ENCODE results near the gene CSK. TPM values are rescaled to one million over a fixed set of nuclear protein-coding genes. Genes with fewer than 3 reads are reported as not detected.

Gene CSK
- polyA plus RNA-seq, 4 donors, result 34.6 to 52.8 (median 43.5) TPM

GRCh38 chr15:74769463-74770025 lies 12.3 kb upstream of the CSK start:
- DNase-seq (ENCODE audit: low read depth in 4 of 4, low spot score in 3 of 4), result no peak

- DNase-seq (ENCODE audit: low read depth in 4 of 4, low spot score in 3 of 4), result no peak
These were observed 11.5 kb upstream of the CSK start for GRCh38 chr15:74770211-74770903.

DNA sequence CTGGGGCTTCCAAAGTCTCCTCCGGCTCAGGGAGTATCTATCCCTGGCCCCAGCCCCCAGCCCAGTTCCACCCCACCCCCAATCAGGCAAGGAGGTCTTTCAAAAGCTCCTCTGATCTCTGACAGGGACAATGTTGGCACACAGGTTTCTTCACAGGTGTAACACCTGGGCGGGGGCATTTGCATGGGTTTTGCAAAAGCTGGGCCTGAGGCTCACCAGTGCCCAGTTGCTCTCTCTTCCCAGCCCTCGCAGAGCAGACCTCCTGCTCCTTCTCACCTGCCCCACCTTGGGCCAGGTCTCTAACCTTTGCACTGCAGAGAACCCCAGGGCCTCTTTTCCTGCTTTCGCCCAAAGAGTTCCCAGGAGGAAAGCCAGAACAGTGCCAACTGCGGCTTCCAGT lies 8.6 kb upstream of the CSK start:
- DNase-seq (ENCODE audit: low read depth in 4 of 4, low spot score in 3 of 4), result no peak

DNA sequence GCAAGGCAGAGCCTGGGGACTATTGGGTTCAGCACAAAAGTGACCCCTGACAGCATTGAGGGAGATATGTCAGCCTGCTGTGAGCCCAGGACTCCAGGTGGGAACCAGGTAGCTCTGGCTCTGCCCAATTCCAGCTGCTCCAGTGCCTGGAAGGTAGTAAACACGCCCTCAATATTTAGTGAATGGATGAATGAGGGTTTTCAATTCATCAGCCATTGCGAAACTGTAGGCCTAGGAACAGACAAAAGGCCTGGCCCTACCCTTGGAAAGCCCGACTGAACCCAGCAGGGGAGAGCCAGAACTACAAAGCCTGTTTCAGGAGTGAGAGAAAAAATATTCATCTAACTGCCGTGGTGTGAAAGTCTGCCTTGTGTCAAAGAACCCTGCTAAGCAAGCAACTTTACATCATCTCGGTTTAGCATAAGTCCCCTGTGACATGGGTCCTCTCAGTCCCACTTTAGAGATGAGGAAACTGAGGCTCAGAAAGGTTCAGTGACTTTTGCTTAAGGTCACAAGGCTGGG lies 8.1 kb upstream of the CSK start:
- no peak for DNase-seq (ENCODE audit: low read depth in 4 of 4, low spot score in 3 of 4)

- DNase-seq (ENCODE audit: low read depth in 4 of 4, low spot score in 3 of 4), result no peak
These were observed 6.7 kb upstream of the CSK start for GRCh38 chr15:74775132-74775562.

DNA sequence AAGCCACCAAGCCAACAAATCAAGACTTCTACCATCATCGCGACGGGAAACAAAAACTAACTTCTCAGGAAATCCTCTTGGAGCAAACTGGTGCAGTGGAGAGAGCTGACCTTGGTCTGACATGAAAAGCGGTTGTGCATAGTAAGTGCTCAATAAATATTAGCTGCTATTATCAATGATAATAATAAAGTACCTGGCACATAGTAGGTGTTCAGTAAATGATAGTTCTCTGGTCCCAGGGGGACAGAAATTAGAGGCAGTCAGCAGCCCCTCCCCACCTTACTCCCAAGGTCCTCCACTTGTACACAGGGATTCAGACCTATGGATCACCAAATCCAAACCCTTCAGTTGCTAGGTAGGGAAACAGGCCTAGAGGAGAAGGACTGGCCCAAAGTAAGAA lies 6.0 kb upstream of the CSK start:
- no peak for DNase-seq (ENCODE audit: low read depth in 4 of 4, low spot score in 3 of 4)

DNA sequence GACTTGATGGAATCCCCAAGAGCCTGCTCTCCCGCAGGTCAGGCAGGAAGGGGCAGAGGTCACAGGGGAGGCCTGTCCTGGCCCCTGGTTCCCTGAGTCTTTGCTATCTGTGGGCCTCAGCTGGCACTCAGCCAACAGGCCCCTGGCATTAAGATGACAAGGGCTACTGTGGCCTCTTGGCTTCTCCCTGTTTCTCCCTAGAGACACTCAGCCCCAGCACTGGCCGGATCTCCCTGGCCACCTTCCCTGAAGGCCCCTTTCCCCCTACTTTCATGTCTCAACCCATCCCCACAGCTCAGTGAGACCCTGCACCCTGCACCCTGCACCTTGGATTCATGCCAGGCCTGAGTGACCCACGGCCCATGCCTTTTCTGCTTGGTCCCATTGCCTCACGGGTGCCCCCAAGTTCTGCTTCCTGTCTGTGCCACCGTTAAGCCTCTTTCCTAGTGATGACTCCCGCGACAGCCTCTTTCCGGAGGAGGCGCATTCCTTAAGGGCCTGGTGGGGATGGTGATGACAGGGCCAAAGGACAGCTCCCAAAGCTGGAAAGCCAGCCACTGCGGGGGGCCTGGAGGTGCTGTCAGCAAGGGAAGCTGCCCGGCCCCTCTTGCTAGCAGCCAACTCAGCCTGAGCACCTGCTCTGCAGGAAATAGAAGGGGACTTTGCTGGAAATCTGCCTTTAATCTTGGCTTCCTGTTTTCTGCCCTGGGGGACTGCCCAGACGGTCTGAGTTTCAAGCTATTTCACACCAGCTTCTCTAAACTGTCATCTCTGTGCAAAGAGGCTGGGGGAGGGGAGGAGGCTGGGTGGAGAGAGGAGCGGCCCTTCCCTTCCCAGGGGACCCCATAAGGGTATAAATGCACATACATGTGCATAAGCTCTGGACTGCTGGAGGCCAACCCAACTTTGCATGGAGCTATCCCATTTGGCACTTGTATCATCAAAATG lies 4.8 kb upstream of the CSK start:
- no peak for DNase-seq (ENCODE audit: low read depth in 4 of 4, low spot score in 3 of 4)

GRCh38 chr15:74777769-74778598 lies 3.9 kb upstream of the CSK start:
- DNase-seq (ENCODE audit: low read depth in 4 of 4, low spot score in 3 of 4), result no peak

DNA sequence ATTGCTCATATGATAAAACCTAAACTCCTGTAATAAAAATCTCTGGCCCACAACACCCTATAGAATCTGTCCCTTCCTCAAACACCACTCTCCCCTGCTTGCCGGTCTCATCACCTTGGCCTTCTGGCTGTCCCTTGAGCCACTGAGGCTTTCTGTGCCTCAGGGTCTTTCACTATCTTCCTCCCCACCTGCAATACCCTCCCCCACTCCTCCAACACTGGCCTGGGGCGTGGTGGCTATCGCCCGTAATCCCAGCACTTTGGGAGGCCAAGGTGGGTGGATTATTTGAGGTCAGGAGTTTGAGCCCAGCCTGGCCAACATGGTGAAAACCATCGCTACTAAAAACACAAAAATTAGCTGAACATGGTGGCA lies 3.3 kb upstream of the CSK start:
- DNase-seq (ENCODE audit: low read depth in 4 of 4, low spot score in 3 of 4), result no peak

- no peak for DNase-seq (ENCODE audit: low read depth in 4 of 4, low spot score in 3 of 4)
These were observed 2.7 kb upstream of the CSK start for GRCh38 chr15:74779162-74779648.

- no peak for DNase-seq (ENCODE audit: low read depth in 4 of 4, low spot score in 3 of 4)
These were observed 1.1 kb upstream of the CSK start for GRCh38 chr15:74780523-74781430.

GRCh38 chr15:74782259-74783071 lies 585 bp downstream of the CSK start:
- no peak for DNase-seq (ENCODE audit: low read depth in 4 of 4, low spot score in 3 of 4)

GRCh38 chr15:74783072-74783807 lies 1.4 kb downstream of the CSK start:
- no peak for DNase-seq (ENCODE audit: low read depth in 4 of 4, low spot score in 3 of 4)

DNA sequence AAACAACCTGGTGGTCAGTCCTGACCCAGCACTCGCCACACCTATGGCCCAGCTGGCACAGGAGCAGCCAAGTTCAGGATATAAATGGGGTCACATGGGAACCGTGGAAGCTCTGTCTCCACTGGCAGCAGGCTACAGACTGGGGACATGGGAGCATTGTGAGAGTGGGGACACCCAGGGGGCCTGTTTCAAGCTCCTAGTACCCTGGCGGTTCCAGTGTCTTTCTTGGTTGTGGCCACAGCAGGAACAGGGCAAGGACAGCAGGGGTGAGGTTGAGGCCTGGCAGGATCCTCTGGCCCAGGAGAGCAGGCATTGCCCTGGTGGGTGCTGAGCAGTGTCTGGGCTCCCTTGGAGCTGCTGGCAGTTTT lies 1.9 kb downstream of the CSK start:
- DNase-seq (ENCODE audit: low read depth in 4 of 4, low spot score in 3 of 4), result no peak

DNA sequence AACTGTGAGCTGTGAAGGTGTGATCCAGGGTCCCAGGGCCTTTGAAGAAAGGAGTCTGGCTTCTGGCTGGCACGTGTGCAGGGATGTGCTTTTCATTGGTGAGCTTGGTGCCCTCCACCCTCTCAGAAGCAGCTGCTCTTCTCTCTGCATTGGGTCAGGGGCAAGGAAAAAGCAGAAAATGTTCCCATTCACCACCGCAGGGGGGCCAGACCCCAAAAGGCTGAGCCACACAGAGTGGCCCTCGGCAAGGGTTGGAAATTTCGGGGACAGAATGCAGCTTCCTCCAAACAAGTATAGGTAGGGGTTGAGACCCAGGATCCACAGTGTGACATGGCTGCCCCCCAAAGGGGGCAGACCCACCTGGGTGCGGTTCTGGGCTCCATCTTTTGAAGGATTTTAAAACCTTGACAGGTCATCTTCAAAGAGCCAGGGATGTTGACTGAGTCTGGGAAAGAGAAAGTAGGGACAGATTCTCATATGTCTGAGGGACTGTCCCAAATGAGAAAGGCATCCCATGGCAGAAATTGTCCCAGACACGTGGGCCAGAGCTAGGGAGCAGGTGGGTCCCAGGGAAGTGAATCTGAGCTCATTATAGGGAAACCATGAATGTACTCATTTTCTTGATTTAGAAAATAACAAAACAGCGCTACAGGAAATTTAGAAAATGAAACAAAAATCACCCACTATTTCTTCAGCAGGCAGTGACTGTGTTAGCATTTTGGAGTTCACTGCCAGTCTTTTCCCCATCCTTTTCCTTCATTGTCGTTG lies 2.7 kb downstream of the CSK start:
- DNase-seq (ENCODE audit: low read depth in 4 of 4, low spot score in 3 of 4), result no peak

- DNase-seq (ENCODE audit: low read depth in 4 of 4, low spot score in 3 of 4), result no peak
These were observed 3.5 kb downstream of the CSK start for GRCh38 chr15:74785194-74786032.

Measured in left renal pelvis (tissue), 4 donors.